Ecto neural progenitor cell (in vitro differentiated cells): ENCODE measurements around the gene SRSF1.
A peak's percentile ranks its signal among the peaks of the same experiment; 100 is the strongest.
"Not testable (repeated sequence)": the region's sequence is repeated elsewhere in the genome, so short reads cannot be mapped to it uniquely, and the experiment has no call there.

ENCODE experiments used
- DNase-seq: peaks from one replicate; pipeline ENCODE4 v3.0.0-alpha.2; 2018; ENCODE audit warnings: low spot score

Gene SRSF1

GRCh38 chr17:57990037-57990436, 17.0 kb downstream of the SRSF1 start:
- DNase-seq: no peak

- peak; percentile 89 for DNase-seq
Observed at GRCh38 chr17:57988301-57989250, 18.5 kb downstream of the SRSF1 start.

- DNase-seq: peak; percentile 95
Observed at GRCh38 chr17:57987581-57988300, 19.3 kb downstream of the SRSF1 start, which contains the start of gene VEZF1. Gene VEZF1, minus strand, starts transcription at chr17:57988254. Its CDS starts 143 bp downstream, at chr17:57988111.

GRCh38 chr17:57986841-57987580, 20.0 kb downstream of the SRSF1 start:
- DNase-seq: peak; percentile 70

- DNase-seq: no peak
Observed at GRCh38 chr17:57985675-57985974, 21.4 kb downstream of the SRSF1 start.

GRCh38 chr17:57984936-57985674, 21.9 kb downstream of the SRSF1 start:
- DNase-seq: no peak

GRCh38 chr17:57984261-57984890, 22.7 kb downstream of the SRSF1 start:
- no peak for DNase-seq

- no peak for DNase-seq
Observed at GRCh38 chr17:57983446-57983845, 23.6 kb downstream of the SRSF1 start.

GRCh38 chr17:57982452-57983170, 24.4 kb downstream of the SRSF1 start:
- no peak for DNase-seq

GRCh38 chr17:57980522-57980921, 26.5 kb downstream of the SRSF1 start:
- no peak for DNase-seq

- no peak for DNase-seq
Observed at GRCh38 chr17:57979076-57979475, 28.0 kb downstream of the SRSF1 start.

- DNase-seq: no peak
Observed at GRCh38 chr17:57976594-57976993, 30.5 kb downstream of the SRSF1 start.

- DNase-seq: no peak
Observed at GRCh38 chr17:57975044-57975443, 32.0 kb downstream of the SRSF1 start.

GRCh38 chr17:57974053-57974824, 32.8 kb downstream of the SRSF1 start:
- DNase-seq: not testable (repeated sequence)

GRCh38 chr17:57972151-57972550, 34.9 kb downstream of the SRSF1 start:
- DNase-seq: peak; percentile 33

GRCh38 chr17:57971572-57971971, 35.5 kb downstream of the SRSF1 start:
- DNase-seq: peak; percentile 36

- DNase-seq: peak; percentile 27
Observed at GRCh38 chr17:57970710-57971109, 36.3 kb downstream of the SRSF1 start.

- peak; percentile 29 for DNase-seq
Observed at GRCh38 chr17:57968456-57968855, 38.6 kb downstream of the SRSF1 start.

GRCh38 chr17:57966875-57967274, 40.2 kb downstream of the SRSF1 start:
- peak; percentile 30 for DNase-seq

- peak; percentile 33 for DNase-seq
Observed at GRCh38 chr17:57966246-57966645, 40.8 kb downstream of the SRSF1 start.
